DND-41 (cell line): Measurements from ENCODE around the gene KAT6B.
"Not testable (repeated sequence)": the region's sequence is repeated elsewhere in the genome, so short reads cannot be mapped to it uniquely, and the experiment has no call there.

ENCODE experiments used
- EZH2 ChIP-seq: IDR thresholded peaks from 3 replicates; pipeline ENCODE4 v1.6.1; 2012; ENCODE audit warnings: borderline replicate concordance, low read depth, mild to moderate bottlenecking, moderate library complexity, low read length, inconsistent platforms; ENCODE audit not compliant: severe bottlenecking
- TF ChIP-seq, protein P1 (sequence below): IDR thresholded peaks from 2 replicates; pipeline ENCODE4 v1.5.1; 2012; ENCODE audit warnings: borderline replicate concordance, low read length, moderate library complexity, mild to moderate bottlenecking; ENCODE audit not compliant: poor library complexity, severe bottlenecking; ENCODE audit errors: extremely low read depth

DNA sequence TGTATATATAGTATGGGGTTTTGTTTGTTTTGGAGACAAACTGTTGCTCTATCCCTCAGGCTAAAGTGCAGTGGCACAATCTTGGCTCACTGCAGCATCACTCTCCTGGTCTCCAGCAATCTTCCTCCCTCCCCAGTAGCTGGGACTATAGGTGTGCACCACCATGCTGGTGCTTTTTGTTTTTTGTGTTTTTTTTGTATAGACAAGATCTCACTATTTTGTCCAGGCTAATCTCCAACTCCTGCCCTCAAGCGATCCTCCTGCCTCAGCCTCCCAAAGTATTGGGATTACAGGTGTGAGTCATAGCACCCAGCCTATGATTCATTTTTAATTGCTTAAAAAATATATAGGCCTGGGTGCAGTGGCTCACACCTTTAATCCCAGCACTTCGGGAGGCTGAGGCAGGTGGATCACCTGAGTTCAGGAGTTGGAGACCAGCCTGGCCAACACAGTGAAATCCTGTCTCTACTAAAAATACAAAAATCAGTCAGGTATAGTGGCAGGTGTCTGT, 229.6 kb downstream of the KAT6B start:
- TF ChIP-seq, protein P1, sequence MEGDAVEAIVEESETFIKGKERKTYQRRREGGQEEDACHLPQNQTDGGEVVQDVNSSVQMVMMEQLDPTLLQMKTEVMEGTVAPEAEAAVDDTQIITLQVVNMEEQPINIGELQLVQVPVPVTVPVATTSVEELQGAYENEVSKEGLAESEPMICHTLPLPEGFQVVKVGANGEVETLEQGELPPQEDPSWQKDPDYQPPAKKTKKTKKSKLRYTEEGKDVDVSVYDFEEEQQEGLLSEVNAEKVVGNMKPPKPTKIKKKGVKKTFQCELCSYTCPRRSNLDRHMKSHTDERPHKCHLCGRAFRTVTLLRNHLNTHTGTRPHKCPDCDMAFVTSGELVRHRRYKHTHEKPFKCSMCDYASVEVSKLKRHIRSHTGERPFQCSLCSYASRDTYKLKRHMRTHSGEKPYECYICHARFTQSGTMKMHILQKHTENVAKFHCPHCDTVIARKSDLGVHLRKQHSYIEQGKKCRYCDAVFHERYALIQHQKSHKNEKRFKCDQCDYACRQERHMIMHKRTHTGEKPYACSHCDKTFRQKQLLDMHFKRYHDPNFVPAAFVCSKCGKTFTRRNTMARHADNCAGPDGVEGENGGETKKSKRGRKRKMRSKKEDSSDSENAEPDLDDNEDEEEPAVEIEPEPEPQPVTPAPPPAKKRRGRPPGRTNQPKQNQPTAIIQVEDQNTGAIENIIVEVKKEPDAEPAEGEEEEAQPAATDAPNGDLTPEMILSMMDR, result not testable (repeated sequence)
- not testable (repeated sequence) for TF ChIP-seq EZH2
